Smooth muscle cell (in vitro differentiated cells): ENCODE data around the gene ACBD4. TPM values are rescaled to one million over a fixed set of nuclear protein-coding genes. Genes with fewer than 3 reads are reported as not detected.

ENCODE experiments used
- DNase-seq: peaks from one replicate; lab custom pipeline; 2025; ENCODE audit not compliant: unreplicated experiment; lab: John Stamatoyannopoulos, UW
- H2AFZ ChIP-seq: fragments of 200-600 bp; sonication (generic); 2 replicates; pipeline ENCODE4 v1.6.0; 2016; ENCODE audit warnings: antibody characterized with exemption, low read depth, mild to moderate bottlenecking
- H3F3A ChIP-seq: fragments of 200-600 bp; sonication (generic); 2 replicates; pipeline ENCODE4 v1.6.0; 2017; ENCODE audit warnings: antibody characterized with exemption, low read depth
- H3K27ac ChIP-seq: fragments of 200-600 bp; sonication (generic); 2 replicates; pipeline ENCODE4 v1.5.1; 2016; ENCODE audit warnings: low read depth, mild to moderate bottlenecking
- H3K27me3 ChIP-seq: fragments of 200-600 bp; sonication (generic); 2 replicates; pipeline ENCODE4 v1.6.1; 2016; ENCODE audit warnings: low read depth, mild to moderate bottlenecking
- H3K36me3 ChIP-seq: fragments of 200-600 bp; sonication (generic); 2 replicates; pipeline ENCODE4 v1.5.1; 2016; ENCODE audit warnings: low read depth
- H3K4me1 ChIP-seq: fragments of 200-600 bp; sonication (generic); 2 replicates; pipeline ENCODE4 v1.5.1; 2016; ENCODE audit warnings: low read depth
- H3K4me2 ChIP-seq: fragments of 200-600 bp; sonication (generic); 2 replicates; pipeline ENCODE4 v1.6.0; 2016; ENCODE audit warnings: mild to moderate bottlenecking
- H3K4me3 ChIP-seq: fragments of 200-600 bp; sonication (generic); 2 replicates; pipeline ENCODE4 v1.5.1; 2016; ENCODE audit warnings: mild to moderate bottlenecking
- H3K79me2 ChIP-seq: fragments of 200-600 bp; sonication (generic); 2 replicates; pipeline ENCODE4 v1.6.0; 2016; ENCODE audit warnings: low read depth, mild to moderate bottlenecking
- H3K9ac ChIP-seq: fragments of 200-600 bp; sonication (generic); 2 replicates; pipeline ENCODE4 v1.6.0; 2016; ENCODE audit warnings: low read depth
- H3K9me3 ChIP-seq: fragments of 200-600 bp; sonication (generic); replicated peaks from 2 replicates; pipeline ENCODE4 v1.5.1; 2016; ENCODE audit warnings: low read depth
- H4K20me1 ChIP-seq: fragments of 200-600 bp; sonication (generic); 2 replicates; pipeline ENCODE4 v1.6.0; 2016; ENCODE audit warnings: low read depth
- CTCF ChIP-seq: fragments of 200-600 bp; sonication (generic); IDR thresholded peaks from 2 replicates; pipeline ENCODE4 v1.5.1; 2017; ENCODE audit warnings: borderline replicate concordance, mild to moderate bottlenecking, antibody characterized with exemption; ENCODE audit not compliant: insufficient read depth, poor library complexity, severe bottlenecking
- WGBS: methylation state at CpG from one replicate; pipeline ENCODE4 v1.1.7; 2016; ENCODE audit warnings: low lambda C conversion rate; 5-methylcytosine and 5-hydroxymethylcytosine counted together
- polyA plus RNA-seq: library from polyadenylated mRNA; unstranded; fragments of >200 nt; fragmentation: Nextera tagmentation; extraction: Ambion mirVana; gene quantifications from 2 replicates; pipeline ENCODE4 v1.2.1, GENCODE V29; 2016
- total RNA-seq: library from RNA; depleted of rRNA; stranded (reverse); fragments of >200 nt; gene quantifications from 2 replicates; pipeline ENCODE4 v1.2.3, GENCODE V29; 2014

The ACBD4 gene
- total and polyA plus RNA-seq, 2 experiments from 2014 or later = 0.49 to 5.0 TPM

GRCh38 chr17:45145035-45145389 lies 9.5 kb downstream of the ACBD4 start:
- TF ChIP-seq CTCF = no peak
- H3K9me3 ChIP-seq = no peaks in the 10 kb centered on the region

GRCh38 chr17:45146166-45146565 lies 10.7 kb downstream of the ACBD4 start:
- Histone ChIP-seq H3K4me2 (peak overlapping the region; percentile 80), H3K4me1 (peaks cover 10% of the 10 kb centered on the region), H3K9me3 (no peaks in the 10 kb centered on the region), H3K27me3 (no peaks in the 10 kb centered on the region), H3K9ac (no peak overlapping the region), H3K36me3 (no peaks in the 10 kb centered on the region), H3K27ac (peak overlapping the region; percentile 97), H3K4me3 (no peak overlapping the region), H3K79me2 (peaks cover 15% of the 10 kb centered on the region), H3F3A (peaks cover 17% of the 10 kb centered on the region), H2AFZ (no peak overlapping the region), H4K20me1 (peaks cover 26% of the 10 kb centered on the region)
- TF ChIP-seq CTCF = no peak
- DNase-seq = no peak
- 91% methylated on average over 10 of the region's 10 CpGs for WGBS

More at GRCh38 chr17:45145035-45145389, 9.5 kb downstream of the ACBD4 start:
- Histone ChIP-seq H3F3A (peaks cover 10% of the 10 kb centered on the region), H3K27me3 (no peaks in the 10 kb centered on the region), H3K4me2 (peak overlapping the region; percentile 80), H2AFZ (no peak overlapping the region), H3K36me3 (no peaks in the 10 kb centered on the region), H3K9ac (no peak overlapping the region), H3K27ac (no peak overlapping the region), H3K4me1 (peaks cover 7% of the 10 kb centered on the region), H4K20me1 (peaks cover 14% of the 10 kb centered on the region), H3K79me2 (peaks cover 4% of the 10 kb centered on the region), H3K4me3 (no peak overlapping the region)
- WGBS = 87% methylated on average over 8 of the region's 8 CpGs
- no peak for DNase-seq

GRCh38 chr17:45146592-45146889 lies 11.1 kb downstream of the ACBD4 start:
- Histone ChIP-seq H3K4me2 (peak overlapping the region; percentile 80), H3K79me2 (peaks cover 19% of the 10 kb centered on the region), H2AFZ (no peak overlapping the region), H3K36me3 (no peaks in the 10 kb centered on the region), H3F3A (peaks cover 20% of the 10 kb centered on the region), H3K4me3 (peak overlapping the region; percentile 62), H3K9me3 (no peaks in the 10 kb centered on the region), H4K20me1 (peaks cover 29% of the 10 kb centered on the region), H3K9ac (no peak overlapping the region), H3K27ac (peak overlapping the region; percentile 97), H3K4me1 (peaks cover 14% of the 10 kb centered on the region), H3K27me3 (no peaks in the 10 kb centered on the region)
- 95% methylated on average over 4 of the region's 4 CpGs for WGBS
- DNase-seq = no peak
- TF ChIP-seq CTCF = no peak

- DNase-seq = no peak
- Histone ChIP-seq H3F3A (peaks cover 23% of the 10 kb centered on the region), H3K9me3 (no peaks in the 10 kb centered on the region), H3K9ac (peak overlapping the region; percentile 98), H3K36me3 (no peaks in the 10 kb centered on the region), H2AFZ (peak overlapping the region; percentile 54), H3K27me3 (no peaks in the 10 kb centered on the region), H3K4me2 (peak overlapping the region; percentile 80), H3K79me2 (peaks cover 24% of the 10 kb centered on the region), H3K27ac (peak overlapping the region; percentile 97), H4K20me1 (peaks cover 34% of the 10 kb centered on the region), H3K4me1 (peaks cover 19% of the 10 kb centered on the region), H3K4me3 (peak overlapping the region; percentile 62)
- 17% methylated on average over 27 of the region's 29 CpGs for WGBS
- no peak for TF ChIP-seq CTCF
Observed at GRCh38 chr17:45146890-45147580, 11.5 kb downstream of the ACBD4 start.
